GM10248 (cell line): ENCODE data around the gene AKAP10.

ENCODE experiments used
- CTCF ChIA-PET: fragments of 300-600 bp; sonication (Branson Sonifier 250); formaldehyde crosslinking; extraction: SDS; loops from one replicate; lab custom pipeline; 2021; ENCODE audit warnings: antibody characterized with exemption; lab: Yijun Ruan, JAX
- POLR2A ChIA-PET: fragments of 350-650 bp; sonication (Branson Sonifier 250); formaldehyde crosslinking; extraction: SDS; loops from one replicate; lab custom pipeline; 2020; ENCODE audit warnings: antibody characterized with exemption; lab: Yijun Ruan, JAX
- DNase-seq: peaks from one replicate; pipeline ENCODE4 v3.0.0; 2012; ENCODE audit errors: extremely low spot score
- TF ChIP-seq, protein P1 (sequence below): IDR thresholded peaks from 2 replicates; pipeline ENCODE4 v1.5.1; 2012; ENCODE audit warnings: mild to moderate bottlenecking, low read depth; ENCODE audit errors: extremely low read depth, missing control alignments, control extremely low read depth

The AKAP10 gene

DNA sequence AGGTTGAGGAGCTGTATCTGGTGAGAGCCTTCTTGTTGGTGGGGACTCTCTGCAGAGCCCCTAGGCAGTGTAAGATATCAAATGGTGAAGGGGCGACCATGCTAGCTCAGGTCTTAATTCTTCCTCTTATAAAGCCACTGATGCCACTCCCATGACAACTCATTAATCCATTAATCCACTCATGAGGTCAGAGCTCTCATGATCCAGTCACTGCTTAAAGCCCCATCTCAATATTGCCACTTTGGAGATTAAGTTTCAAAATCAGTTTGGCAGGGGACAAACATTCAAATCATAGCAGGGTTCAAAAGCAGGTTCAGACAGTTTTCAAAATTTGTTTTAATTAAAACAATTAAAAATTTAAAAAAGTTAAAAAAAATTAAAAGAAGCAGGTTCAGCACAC lies 18.5 kb upstream of the AKAP10 start:
- no peak for DNase-seq
- POLR2A ChIA-PET: no interaction called here
- TF ChIP-seq, protein P1, sequence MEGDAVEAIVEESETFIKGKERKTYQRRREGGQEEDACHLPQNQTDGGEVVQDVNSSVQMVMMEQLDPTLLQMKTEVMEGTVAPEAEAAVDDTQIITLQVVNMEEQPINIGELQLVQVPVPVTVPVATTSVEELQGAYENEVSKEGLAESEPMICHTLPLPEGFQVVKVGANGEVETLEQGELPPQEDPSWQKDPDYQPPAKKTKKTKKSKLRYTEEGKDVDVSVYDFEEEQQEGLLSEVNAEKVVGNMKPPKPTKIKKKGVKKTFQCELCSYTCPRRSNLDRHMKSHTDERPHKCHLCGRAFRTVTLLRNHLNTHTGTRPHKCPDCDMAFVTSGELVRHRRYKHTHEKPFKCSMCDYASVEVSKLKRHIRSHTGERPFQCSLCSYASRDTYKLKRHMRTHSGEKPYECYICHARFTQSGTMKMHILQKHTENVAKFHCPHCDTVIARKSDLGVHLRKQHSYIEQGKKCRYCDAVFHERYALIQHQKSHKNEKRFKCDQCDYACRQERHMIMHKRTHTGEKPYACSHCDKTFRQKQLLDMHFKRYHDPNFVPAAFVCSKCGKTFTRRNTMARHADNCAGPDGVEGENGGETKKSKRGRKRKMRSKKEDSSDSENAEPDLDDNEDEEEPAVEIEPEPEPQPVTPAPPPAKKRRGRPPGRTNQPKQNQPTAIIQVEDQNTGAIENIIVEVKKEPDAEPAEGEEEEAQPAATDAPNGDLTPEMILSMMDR: no peak
- CTCF ChIA-PET: interaction anchor here (1.0 to 4.9 kb wide), 3 partner anchors 8 to 119 kb away, joined by 4 to 70 read pairs (median 4); no protein-coding TSS in a partner anchor

DNA sequence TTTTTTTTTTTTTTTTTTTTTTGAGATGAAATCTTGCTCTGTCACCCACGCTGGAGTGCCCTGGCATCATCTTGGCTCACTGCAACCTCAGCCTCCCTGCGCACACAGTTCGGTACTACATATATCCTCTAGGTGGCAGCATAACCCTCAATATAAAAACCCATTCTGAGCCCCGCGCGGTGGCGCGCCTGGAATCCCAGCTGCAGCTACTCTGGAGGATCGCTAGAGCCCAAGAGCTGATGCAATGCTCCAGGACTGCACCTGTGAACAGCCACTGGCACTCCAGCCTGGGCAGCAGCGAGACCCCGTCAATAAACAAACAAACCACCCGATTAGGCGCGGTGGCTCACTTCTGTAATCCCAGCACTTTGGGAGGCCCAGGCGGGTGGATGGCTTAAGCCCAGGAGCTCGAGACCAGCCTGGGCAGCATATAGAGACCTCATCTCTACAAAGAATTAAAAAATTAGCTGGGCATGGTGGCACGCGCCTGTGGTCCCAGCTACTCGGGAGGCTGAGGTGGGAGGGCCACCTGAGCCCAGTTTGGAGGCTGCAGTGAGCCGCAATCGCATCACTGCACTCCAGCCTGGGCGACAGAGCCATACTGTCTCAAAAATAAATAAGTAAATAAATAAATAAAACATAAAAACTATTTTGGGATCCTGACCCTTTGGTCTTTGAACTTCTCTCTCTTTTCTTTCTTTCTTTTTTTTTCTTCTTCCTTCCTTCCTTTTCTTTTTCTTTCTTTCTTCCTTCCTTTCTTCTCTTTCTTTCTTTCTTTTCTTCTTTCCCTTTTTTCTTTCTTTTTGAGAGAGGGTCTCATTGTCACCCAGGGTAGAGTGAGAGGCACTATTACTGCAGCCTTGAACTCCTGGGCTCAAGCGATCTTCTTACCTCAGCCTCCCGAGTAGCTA lies 15.4 kb upstream of the AKAP10 start:
- TF ChIP-seq, protein P1: peak; percentile 79
- ChIA-PET POLR2A (interaction anchor here (0.6 kb wide), 3 partner anchors 19 to 716 kb away, joined by 3 to 10 read pairs (median 5); no protein-coding TSS in a partner anchor), CTCF (interaction anchor here (0.6 to 4.9 kb wide), 35 partner anchors 8 to 1164 kb away, joined by 3 to 70 read pairs (median 4); partner anchors contain the start of genes AKAP10 and SPECC1)
- peak; percentile 72 for DNase-seq

DNA sequence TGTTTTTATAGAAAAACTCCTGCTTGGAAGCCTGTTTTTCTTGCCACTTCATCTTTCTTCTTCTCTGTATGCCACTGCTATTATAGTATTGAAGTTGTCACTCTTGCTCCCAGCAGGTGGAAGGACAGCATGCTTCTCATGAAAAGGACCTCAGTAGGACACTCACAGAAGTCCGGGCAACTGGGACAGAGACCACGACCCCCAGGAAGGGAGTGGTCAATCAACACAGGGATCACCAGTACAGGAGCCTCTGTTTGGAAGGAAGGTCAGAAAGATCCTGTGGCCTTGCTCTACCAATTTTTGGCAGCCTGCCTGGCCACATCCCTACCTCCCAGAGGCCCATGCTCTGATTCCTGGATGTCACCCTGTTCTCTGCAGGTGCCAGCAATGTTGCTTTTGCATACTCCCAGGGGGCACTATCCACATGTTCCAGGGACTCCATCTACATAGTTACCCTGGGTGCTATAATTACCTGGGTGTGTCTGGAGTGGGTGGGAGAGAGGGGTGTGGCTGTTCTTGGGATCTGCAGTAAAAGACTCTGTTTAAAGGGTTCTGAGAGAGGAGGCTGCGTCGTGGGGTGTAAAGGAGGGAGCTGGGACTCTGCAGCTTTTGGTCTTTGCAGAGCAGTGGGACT lies 13.7 kb upstream of the AKAP10 start:
- TF ChIP-seq, protein P1: no peak
- no peak for DNase-seq
- POLR2A ChIA-PET: no interaction called here
- CTCF ChIA-PET: interaction anchor here (1.5 to 4.9 kb wide), 6 partner anchors 9 to 129 kb away, joined by 3 to 70 read pairs (median 39); partner anchors contain the start of gene SPECC1

DNA sequence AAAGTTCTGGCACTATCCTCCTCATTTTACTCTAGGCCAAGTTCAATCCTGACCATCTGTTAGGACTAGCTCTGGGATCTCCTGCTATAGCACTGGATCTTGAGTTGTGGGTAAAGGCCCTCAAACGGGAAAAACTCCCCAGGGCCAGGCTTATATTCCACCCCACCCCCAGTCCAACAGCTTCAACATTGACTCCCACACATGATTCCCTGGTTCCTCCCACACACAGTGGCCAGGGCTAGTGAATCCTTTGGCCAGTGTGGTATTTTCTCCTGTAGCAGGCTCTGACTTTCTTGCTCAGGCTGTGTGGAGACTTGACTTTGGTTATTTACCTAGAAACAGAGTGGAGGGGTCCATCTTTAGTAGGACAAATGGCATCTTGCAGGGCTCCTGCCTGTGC lies 10.3 kb upstream of the AKAP10 start:
- POLR2A ChIA-PET: no interaction called here
- CTCF ChIA-PET: interaction anchor here (1.6 to 3.1 kb wide), 5 partner anchors 17 to 133 kb away, joined by 3 to 13 read pairs (median 7); partner anchors contain the start of gene SPECC1
- TF ChIP-seq, protein P1: no peak
- no peak for DNase-seq

DNA sequence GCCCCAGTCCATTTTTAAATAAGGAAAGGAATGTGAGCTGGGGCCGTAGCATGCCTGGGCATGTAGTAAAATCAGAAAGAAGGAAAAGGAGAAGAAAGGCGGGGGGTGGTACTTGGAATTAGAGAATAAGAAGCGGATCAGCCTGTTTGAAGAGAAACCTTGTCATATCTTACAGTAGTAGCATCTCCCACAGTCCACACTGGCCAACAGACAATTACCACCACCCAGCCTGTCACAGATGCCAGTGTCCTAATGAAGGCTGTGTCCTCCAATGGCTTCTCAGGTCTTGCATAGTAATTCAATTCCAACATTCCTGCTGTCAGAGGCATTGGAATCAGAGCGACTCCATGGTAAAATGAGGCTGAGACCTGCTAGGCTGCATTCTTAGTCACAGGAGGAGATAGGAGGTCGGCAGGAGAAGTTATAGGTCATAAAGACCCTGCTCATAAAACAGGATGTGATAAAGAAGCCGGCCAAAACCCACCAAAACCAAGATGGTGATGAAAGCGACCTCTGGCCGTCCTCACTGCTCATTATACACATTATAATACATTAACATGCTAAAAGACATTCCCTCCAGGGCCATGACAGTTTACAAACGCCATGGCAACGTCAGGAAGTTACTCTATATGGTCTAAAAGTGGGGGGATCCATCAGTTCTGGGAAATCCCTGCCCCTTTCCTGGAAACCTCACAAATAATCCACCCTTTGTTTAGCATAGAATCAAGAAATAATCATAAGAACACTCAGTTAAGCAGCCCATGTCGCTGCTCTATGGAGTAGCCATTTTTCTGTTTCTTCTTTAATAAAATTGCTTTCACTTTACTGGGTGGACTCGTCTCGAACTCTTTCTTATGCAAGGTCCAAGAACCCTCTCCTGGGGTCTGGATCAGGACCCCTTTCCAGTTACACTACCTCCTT lies 9.6 kb upstream of the AKAP10 start:
- ChIA-PET CTCF (interaction anchor here (1.6 kb wide), 1 partner anchor 18 kb away, joined by 3 read pairs; no protein-coding TSS in a partner anchor), POLR2A (no interaction called here)
- TF ChIP-seq, protein P1: no peak
- DNase-seq: no peak
